ENCODE data around the gene ZNF304. TPM values are rescaled to one million over a fixed set of nuclear protein-coding genes. Genes with fewer than 3 reads are reported as not detected.

ZNF304 gene
- total and polyA plus RNA-seq, 2 of the 13 experiments (the other 11 are each of a cell fraction or from before 2014, with no cell fraction given): 3.4 to 8.0 TPM

DNA sequence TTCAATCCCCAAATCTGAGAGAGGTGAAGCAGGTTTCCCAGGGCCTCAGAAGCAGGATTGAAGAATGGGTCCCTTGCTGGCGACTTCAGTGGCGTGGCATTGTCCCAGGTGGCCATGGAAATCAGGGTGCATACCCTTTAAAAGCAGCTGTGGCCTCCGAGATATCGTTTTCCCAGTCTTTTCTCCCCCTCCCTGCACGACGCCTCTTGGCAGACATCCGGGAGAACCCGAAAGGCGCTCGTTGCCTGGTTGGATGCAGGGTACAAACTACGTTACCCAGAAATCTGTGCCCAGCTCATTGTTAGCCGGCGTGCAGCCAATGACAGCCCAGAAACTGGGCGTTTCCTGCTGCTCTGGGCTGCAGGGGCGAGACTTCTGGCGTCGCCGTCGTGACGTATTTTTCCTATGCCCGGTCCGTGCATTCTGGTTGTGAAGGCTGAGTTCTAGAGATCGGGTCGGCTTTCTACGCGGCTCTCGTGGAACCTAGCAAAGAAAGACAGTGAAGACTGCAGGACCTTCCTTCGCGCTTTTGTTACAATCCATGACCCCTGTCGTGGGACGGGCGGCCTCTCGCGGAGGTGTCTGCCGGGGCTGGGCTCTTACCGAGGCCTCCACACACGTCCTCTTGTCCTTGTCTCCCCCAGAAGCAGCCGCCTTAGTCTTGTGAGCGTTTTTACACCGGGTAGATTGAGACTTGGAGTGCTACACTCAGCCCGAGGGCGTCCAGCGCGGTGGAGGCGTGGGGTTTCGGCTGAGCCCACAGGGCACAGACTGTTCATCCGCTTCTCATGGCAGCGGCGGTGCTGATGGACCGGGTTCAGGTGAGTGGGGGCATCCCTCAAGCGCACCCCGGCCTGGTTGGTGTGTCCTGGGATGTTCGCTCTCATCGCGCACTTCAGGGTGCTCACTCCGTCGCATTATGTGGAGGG is at the start of gene ZNF304 (continued):
- TF ChIP-seq HMGXB4 (CRISPR knock-in tag; IDR thresholded peaks at IDR 0.05; ENCODE audit: borderline replicate concordance in 1 of 2, low read depth in 1 of 2) (peak; percentile 27 to 63; a peak in 3 of 4 replicates), FOXO1 (CRISPR knock-in tag; IDR thresholded peaks at IDR 0.05) (peak; percentile 3; the same call in 1 of the 2 replicates), NCOR1 (IDR thresholded peaks at IDR 0.05; ENCODE audit: borderline replicate concordance, low read length) (no peak), ZNF484 (CRISPR knock-in tag; IDR thresholded peaks at IDR 0.05; ENCODE audit: borderline replicate concordance, low read depth) (no peak), ZNF441 (CRISPR knock-in tag; IDR thresholded peaks at IDR 0.05; ENCODE audit: borderline replicate concordance) (no peak), ZNF335 (CRISPR knock-in tag; IDR thresholded peaks at IDR 0.05) (peak; percentile 57; the same call in 1 of the 2 replicates), NCOA5 (CRISPR knock-in tag; IDR thresholded peaks at IDR 0.05) (no peak), EHMT2 (IDR thresholded peaks at IDR 0.05; ENCODE audit: borderline replicate concordance, low read depth, low read length) (no peak), HNRNPH1 (optimal IDR thresholded peaks at IDR 0.05; ENCODE audit: low read depth, low read length) (no peak), MED1 (CRISPR knock-in tag; IDR thresholded peaks at IDR 0.05) (no peak), ZNF142 (CRISPR knock-in tag; IDR thresholded peaks at IDR 0.05) (no peak), FOXA3 (CRISPR knock-in tag; IDR thresholded peaks at IDR 0.05) (peak; percentile 43), RAD51 (IDR thresholded peaks at IDR 0.05; ENCODE audit: borderline replicate concordance) (no peak), SP1 (IDR thresholded peaks at IDR 0.05) (no peak), SP1 (CRISPR knock-in tag; IDR thresholded peaks at IDR 0.05) (peak; percentile 84), HDAC6 (IDR thresholded peaks at IDR 0.05; ENCODE audit: low read depth, low read length) (no peak)
- TF ChIP-seq, protein P1, sequence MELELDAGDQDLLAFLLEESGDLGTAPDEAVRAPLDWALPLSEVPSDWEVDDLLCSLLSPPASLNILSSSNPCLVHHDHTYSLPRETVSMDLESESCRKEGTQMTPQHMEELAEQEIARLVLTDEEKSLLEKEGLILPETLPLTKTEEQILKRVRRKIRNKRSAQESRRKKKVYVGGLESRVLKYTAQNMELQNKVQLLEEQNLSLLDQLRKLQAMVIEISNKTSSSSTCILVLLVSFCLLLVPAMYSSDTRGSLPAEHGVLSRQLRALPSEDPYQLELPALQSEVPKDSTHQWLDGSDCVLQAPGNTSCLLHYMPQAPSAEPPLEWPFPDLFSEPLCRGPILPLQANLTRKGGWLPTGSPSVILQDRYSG (CRISPR knock-in tag; IDR thresholded peaks at IDR 0.05): no peak
- TF ChIP-seq, protein P2, sequence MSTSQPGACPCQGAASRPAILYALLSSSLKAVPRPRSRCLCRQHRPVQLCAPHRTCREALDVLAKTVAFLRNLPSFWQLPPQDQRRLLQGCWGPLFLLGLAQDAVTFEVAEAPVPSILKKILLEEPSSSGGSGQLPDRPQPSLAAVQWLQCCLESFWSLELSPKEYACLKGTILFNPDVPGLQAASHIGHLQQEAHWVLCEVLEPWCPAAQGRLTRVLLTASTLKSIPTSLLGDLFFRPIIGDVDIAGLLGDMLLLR (CRISPR knock-in tag; IDR thresholded peaks at IDR 0.05): no peak

Measured in HepG2 (cell line).